AG10803 (cell line): Measurements from ENCODE around the gene CAMK1D.

Source experiments
- DNase-seq: peaks from one replicate; pipeline ENCODE4 v3.0.0; 2010; ENCODE audit warnings: low read depth
- H3K4me3 ChIP-seq: 2 replicates; pipeline ENCODE4 v1.5.1; 2011; ENCODE audit warnings: mild to moderate bottlenecking, low read length, control low read depth
- TF ChIP-seq, protein P1 (sequence below): conservative IDR thresholded peaks from 2 replicates; pipeline ENCODE4 v1.5.1; 2011; ENCODE audit warnings: mild to moderate bottlenecking, low read length, control low read depth, inconsistent platforms

CAMK1D gene

DNA sequence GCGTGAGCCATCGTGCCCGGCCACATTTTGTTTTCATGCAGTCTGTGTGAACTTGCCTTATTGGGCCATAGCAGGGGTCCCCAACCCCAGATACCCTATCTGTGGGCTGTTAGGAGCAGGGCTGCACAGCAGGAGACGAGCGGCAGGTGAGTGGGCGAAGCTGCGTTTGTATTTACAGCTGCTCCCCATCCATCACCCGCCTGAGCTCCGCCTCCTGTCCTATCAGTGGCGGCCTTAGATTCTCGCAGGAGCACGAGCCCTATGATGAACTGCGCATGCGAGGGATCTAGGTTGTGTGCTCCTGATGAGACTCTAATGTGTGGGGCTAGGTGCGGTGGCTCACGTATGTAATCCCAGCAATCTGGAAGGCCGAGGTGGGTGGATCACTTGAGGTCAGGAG lies 293.9 kb downstream of the CAMK1D start:
- no peak for DNase-seq
- no peak overlapping the region for H3K4me3 ChIP-seq
- TF ChIP-seq, protein P1, sequence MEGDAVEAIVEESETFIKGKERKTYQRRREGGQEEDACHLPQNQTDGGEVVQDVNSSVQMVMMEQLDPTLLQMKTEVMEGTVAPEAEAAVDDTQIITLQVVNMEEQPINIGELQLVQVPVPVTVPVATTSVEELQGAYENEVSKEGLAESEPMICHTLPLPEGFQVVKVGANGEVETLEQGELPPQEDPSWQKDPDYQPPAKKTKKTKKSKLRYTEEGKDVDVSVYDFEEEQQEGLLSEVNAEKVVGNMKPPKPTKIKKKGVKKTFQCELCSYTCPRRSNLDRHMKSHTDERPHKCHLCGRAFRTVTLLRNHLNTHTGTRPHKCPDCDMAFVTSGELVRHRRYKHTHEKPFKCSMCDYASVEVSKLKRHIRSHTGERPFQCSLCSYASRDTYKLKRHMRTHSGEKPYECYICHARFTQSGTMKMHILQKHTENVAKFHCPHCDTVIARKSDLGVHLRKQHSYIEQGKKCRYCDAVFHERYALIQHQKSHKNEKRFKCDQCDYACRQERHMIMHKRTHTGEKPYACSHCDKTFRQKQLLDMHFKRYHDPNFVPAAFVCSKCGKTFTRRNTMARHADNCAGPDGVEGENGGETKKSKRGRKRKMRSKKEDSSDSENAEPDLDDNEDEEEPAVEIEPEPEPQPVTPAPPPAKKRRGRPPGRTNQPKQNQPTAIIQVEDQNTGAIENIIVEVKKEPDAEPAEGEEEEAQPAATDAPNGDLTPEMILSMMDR = no peak

DNA sequence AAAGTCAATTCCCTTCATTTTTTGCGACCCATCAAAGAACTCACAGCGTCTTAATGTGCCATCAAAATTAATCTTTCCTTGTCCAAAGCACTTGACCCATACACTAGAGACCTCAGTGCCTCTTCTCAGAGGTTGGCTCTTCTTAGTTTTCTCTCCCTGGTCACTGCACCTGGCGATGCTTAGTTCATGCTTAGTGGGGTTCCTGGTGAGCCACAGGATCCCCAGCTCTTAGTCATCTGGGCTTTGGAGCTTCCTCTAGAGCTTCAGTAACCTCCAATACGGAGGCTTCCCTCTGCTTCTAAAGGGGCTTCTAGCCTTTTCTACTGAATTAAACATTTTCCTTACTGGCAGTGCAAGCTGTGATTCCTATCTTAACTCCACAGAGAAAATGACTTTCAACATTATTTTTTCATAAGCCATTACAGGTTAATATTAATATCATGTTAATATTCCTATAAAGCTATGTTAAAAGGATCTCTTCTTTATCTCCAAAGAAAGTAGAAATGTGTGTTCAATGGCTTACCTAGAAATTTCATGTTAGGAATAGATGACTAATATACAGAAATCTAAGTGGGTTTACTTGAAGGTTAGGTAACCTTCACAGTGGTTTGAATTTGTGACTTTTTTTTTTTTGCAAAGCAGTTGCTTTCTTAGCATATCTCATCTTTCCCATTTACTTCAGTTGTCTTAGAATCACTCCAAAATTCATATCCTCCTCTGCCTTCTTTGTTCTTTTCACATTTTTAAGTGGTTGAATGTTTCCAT lies 295.2 kb downstream of the CAMK1D start:
- DNase-seq = no peak
- TF ChIP-seq, protein P1 = no peak
- no peak overlapping the region for H3K4me3 ChIP-seq

DNA sequence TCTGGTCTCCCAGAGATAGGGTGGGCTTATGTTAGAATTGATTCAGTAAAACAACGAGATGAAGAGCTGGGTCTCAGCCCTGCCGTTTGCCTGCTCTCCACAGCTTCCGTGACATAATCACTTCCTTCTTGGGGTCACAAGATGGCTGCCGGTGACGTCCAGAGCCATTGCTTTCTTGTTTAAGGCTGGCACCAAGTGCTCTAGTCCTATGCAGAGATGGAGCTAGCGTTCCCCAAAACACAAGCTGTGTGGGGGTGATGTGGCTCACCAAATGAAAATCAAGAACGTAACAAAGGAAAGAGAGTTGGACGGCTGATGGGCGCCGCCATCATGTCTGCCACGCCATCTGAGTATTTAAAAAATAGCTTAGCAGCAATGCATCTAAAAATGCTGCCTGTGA lies 296.1 kb downstream of the CAMK1D start:
- TF ChIP-seq, protein P1 = no peak
- no peak overlapping the region for H3K4me3 ChIP-seq
- no peak for DNase-seq

DNA sequence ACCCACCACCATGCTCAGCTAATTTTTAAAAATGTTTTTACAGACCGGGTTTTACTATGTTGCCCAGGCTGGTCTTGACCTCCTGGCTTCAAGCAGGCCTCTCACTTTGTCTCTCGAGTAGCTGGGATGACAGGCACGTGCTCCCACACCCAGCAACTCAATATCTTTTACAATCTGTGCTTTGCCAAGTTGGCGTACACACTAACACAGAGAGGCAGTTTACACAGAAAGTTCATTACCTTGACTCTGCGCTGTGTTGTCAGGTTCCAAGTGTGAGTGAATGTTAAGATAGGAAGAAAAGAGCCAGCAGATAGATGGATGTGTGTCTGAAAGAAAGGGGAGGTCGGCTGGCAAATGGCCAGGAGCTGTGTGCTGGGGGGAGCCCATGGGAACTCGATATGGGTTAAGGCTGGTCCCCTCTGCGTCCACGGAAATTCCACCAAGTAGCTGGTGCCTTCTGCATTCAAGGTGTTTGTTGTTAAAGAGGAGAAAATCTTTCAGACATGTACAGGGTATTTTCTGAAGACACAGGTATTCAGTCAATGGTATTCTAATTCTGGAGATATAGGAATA lies 299.8 kb downstream of the CAMK1D start:
- TF ChIP-seq, protein P1 = no peak
- no peak for DNase-seq
- no peak overlapping the region for H3K4me3 ChIP-seq

DNA sequence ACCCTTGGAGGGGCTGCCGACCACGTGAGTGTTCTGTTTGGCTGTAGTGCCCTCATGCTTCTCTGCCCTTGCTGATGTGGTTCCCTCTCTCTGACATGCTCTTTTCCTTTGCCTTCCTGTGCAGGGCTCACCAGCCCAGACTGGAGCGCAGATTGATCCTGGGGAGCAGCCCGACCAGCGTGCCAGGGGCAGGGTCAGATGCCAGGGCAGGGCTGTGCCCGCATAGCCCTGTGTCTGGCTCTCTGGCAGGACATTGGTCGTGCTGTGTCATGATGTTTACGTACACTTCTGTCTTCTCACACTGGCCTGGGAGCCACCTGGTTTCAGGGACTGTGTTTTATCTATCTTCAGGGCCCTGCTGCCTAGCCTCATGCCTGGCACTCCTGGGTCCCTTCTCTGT lies 300.8 kb downstream of the CAMK1D start:
- TF ChIP-seq, protein P1 = no peak
- DNase-seq = no peak
- no peak overlapping the region for H3K4me3 ChIP-seq

DNA sequence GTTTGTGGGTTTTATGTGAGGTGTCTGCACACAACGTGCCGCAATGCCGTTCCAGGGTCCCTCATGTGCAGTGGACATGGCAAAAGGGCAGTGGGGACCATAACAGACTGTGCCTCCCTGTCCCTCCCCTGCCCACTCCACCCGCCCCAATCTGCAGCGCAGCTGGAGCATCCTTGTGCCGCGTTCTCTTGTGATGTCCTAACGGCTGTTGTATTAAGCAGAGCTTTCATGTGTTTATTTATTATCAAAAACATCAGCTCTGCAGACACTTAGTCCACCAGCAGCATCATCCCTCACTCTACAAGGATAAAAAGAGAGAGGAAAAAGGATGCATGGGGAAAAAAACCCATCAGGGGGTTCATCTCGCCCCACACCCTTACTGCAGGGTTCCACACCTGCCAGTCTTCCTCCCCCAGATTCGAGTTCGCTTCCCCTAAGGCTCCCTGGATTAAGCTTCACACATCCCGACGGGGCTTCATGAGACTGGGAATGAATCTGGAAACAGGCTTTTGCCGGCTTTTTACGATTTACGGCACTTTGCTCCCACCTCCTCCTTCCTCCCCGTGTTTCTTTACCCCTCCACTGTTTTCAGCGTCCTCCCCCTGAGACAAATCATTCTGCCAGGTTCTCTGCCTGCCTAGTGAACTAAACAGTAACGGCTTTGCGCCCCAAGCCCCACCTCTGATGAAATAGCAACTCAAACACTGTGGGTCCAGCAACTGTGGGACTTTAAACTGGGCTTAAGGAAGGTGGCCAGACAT lies 301.4 kb downstream of the CAMK1D start:
- TF ChIP-seq, protein P1 = no peak
- H3K4me3 ChIP-seq = no peak overlapping the region
- DNase-seq = no peak
